Measurements from ENCODE around the gene NKIRAS1. TPM values are rescaled to one million over a fixed set of nuclear protein-coding genes. Genes with fewer than 3 reads are reported as not detected.

NKIRAS1 gene
- total RNA-seq, 2 experiments from 2014 or later: 4.0 to 4.7 TPM

- Histone ChIP-seq H3K27ac (ENCODE audit: low read depth, low read length, poor library complexity, severe bottlenecking) (no peak overlapping the region), H4K20me1 (ENCODE audit: insufficient read depth, low read length) (no peaks in the 10 kb centered on the region), H3K4me1 (ENCODE audit: insufficient read depth, low read length, poor library complexity, severe bottlenecking) (no peaks in the 10 kb centered on the region), H3K4me3 (ENCODE audit: low read depth, low read length, poor library complexity, severe bottlenecking) (no peak overlapping the region), H3K9me2 (ENCODE audit: insufficient read depth, low read length) (no peaks in the 10 kb centered on the region), H3K9me3 (ENCODE audit: low read length) (no peaks in the 10 kb centered on the region), H2AFZ (ENCODE audit: low read length) (no peak overlapping the region), H3K36me3 (ENCODE audit: insufficient read depth, low read length) (peaks cover 26% of the 10 kb centered on the region), H3K4me2 (ENCODE audit: low read length) (no peak overlapping the region), H3K79me2 (ENCODE audit: insufficient read depth, low read depth, low read length) (no peaks in the 10 kb centered on the region; the same call in 1 of the 2 replicates)
- no TSS peak for BruUV-seq (replicated peaks)
- no peak for DNase-seq (ENCODE audit: low spot score)
- ChIA-PET POLR2A (interaction anchor here (1.3 kb wide), 1 partner anchor 8 kb away, joined by 4 read pairs; no protein-coding TSS in a partner anchor), CTCF (ENCODE audit: unreplicated experiment) (no interaction called here)
- TF ChIP-seq EZH2phosphoT487 (IDR thresholded peaks at IDR 0.05; ENCODE audit: borderline replicate concordance, low read depth, low read length): no peak
- TF ChIP-seq CTCF (conservative IDR thresholded peaks at IDR 0.05; ENCODE audit: low read length): no peak
- intact Hi-C loops (cut with micrococcal nuclease; ENCODE audit: unreplicated experiment): no loop called here
Observed at GRCh38 chr3:23880703-23881339, 36.0 kb downstream of the NKIRAS1 start.

GRCh38 chr3:23879485-23879884, 37.3 kb downstream of the NKIRAS1 start:
- H3K36me3 ChIP-seq (ENCODE audit: insufficient read depth, low read length): peaks cover 26% of the 10 kb centered on the region
- no peaks in the 10 kb centered on the region for H3K4me1 ChIP-seq (ENCODE audit: insufficient read depth, low read length, poor library complexity, severe bottlenecking)
- no peaks in the 10 kb centered on the region for H4K20me1 ChIP-seq (ENCODE audit: insufficient read depth, low read length)
- intact Hi-C loops (cut with micrococcal nuclease; ENCODE audit: unreplicated experiment): no loop called here
- ChIA-PET CTCF (ENCODE audit: unreplicated experiment) (no interaction called here), POLR2A (interaction anchor here (0.6 to 1.3 kb wide), 4 partner anchors 9 to 37 kb away, joined by 3 to 7 read pairs (median 4); no protein-coding TSS in a partner anchor)
- no peak overlapping the region for H3K4me2 ChIP-seq (ENCODE audit: low read length)
- TF ChIP-seq EZH2phosphoT487 (IDR thresholded peaks at IDR 0.05; ENCODE audit: borderline replicate concordance, low read depth, low read length): no peak
- DNase-seq (ENCODE audit: low spot score): no peak
- no peaks in the 10 kb centered on the region for H3K9me2 ChIP-seq (ENCODE audit: insufficient read depth, low read length)
- no peak overlapping the region for H2AFZ ChIP-seq (ENCODE audit: low read length)
- no peak overlapping the region for H3K4me3 ChIP-seq (ENCODE audit: low read depth, low read length, poor library complexity, severe bottlenecking)
- peaks cover 9% of the 10 kb centered on the region; the same call in 1 of the 2 replicates for H3K79me2 ChIP-seq (ENCODE audit: insufficient read depth, low read depth, low read length)
- BruUV-seq (replicated peaks): no TSS peak
- H3K27ac ChIP-seq (ENCODE audit: low read depth, low read length, poor library complexity, severe bottlenecking): no peak overlapping the region
- no peaks in the 10 kb centered on the region for H3K9me3 ChIP-seq (ENCODE audit: low read length)

- H3K79me2 ChIP-seq (ENCODE audit: insufficient read depth, low read depth, low read length): peaks cover 9% of the 10 kb centered on the region; the same call in 1 of the 2 replicates
- H3K27ac ChIP-seq (ENCODE audit: low read depth, low read length, poor library complexity, severe bottlenecking): no peak overlapping the region
- H3K9me3 ChIP-seq (ENCODE audit: low read length): no peaks in the 10 kb centered on the region
- DNase-seq (ENCODE audit: low spot score): no peak
- no peaks in the 10 kb centered on the region for H3K9me2 ChIP-seq (ENCODE audit: insufficient read depth, low read length)
- no peaks in the 10 kb centered on the region for H4K20me1 ChIP-seq (ENCODE audit: insufficient read depth, low read length)
- H2AFZ ChIP-seq (ENCODE audit: low read length): no peak overlapping the region
- TF ChIP-seq CTCF (conservative IDR thresholded peaks at IDR 0.05; ENCODE audit: low read length): no peak
- TF ChIP-seq EZH2phosphoT487 (IDR thresholded peaks at IDR 0.05; ENCODE audit: borderline replicate concordance, low read depth, low read length): no peak
- H3K4me2 ChIP-seq (ENCODE audit: low read length): no peak overlapping the region
- H3K4me1 ChIP-seq (ENCODE audit: insufficient read depth, low read length, poor library complexity, severe bottlenecking): no peaks in the 10 kb centered on the region
- H3K4me3 ChIP-seq (ENCODE audit: low read depth, low read length, poor library complexity, severe bottlenecking): no peak overlapping the region
- peaks cover 24% of the 10 kb centered on the region for H3K36me3 ChIP-seq (ENCODE audit: insufficient read depth, low read length)
- ChIA-PET POLR2A (interaction anchor here (0.7 to 1.5 kb wide), 4 partner anchors 11 to 29 kb away, joined by 3 to 7 read pairs (median 4); no protein-coding TSS in a partner anchor), CTCF (ENCODE audit: unreplicated experiment) (interaction anchor here (1.1 kb wide), 1 partner anchor 31 kb away, joined by 5 read pairs; no protein-coding TSS in a partner anchor)
- intact Hi-C loops (cut with micrococcal nuclease; ENCODE audit: unreplicated experiment): no loop called here
- no TSS peak for BruUV-seq (replicated peaks)
Observed at GRCh38 chr3:23877329-23877980, 39.3 kb downstream of the NKIRAS1 start.

Measured in OCI-LY7 (cell line).